SK-N-SH (cell line): ENCODE measurements around the gene TBC1D16.

Experiments used
- EP300 ChIP-seq, 2 experiments: IDR thresholded peaks; 2 replicates each; pipeline versions ENCODE4 v1.4.0 to v1.6.1; 2012; ENCODE audit warnings: borderline replicate concordance in 1 of 2, low read depth in 1 of 2, low read length in 1 of 2
- FOXJ3 ChIP-seq: sonication (generic); formaldehyde crosslinking; IDR thresholded peaks from 2 replicates; pipeline ENCODE4 v1.5.1; 2020; ENCODE audit warnings: mild to moderate bottlenecking, missing genetic modification reagents
- GATA2 ChIP-seq: sonication (generic); formaldehyde crosslinking; IDR thresholded peaks from 2 replicates; pipeline ENCODE4 v1.5.0; 2020; ENCODE audit warnings: mild to moderate bottlenecking, missing genetic modification reagents
- MEF2A ChIP-seq: IDR thresholded peaks from 2 replicates; pipeline ENCODE4 v1.4.0; 2012; ENCODE audit warnings: low read depth, borderline replicate concordance
- RAD21 ChIP-seq: IDR thresholded peaks from 2 replicates; pipeline ENCODE4 v1.6.1; 2012; ENCODE audit warnings: mild to moderate bottlenecking, low read length
- RCOR1 ChIP-seq: fragments of 150-350 bp; IDR thresholded peaks from 2 replicates; pipeline ENCODE4 v1.6.1; 2017; ENCODE audit warnings: antibody characterized with exemption, low read length
- RFX5 ChIP-seq: IDR thresholded peaks from 2 replicates; pipeline ENCODE4 v1.6.1; 2012; ENCODE audit warnings: mild to moderate bottlenecking, improper control_type of control experiment, low read length
- SIN3A ChIP-seq: IDR thresholded peaks from 2 replicates; pipeline ENCODE4 v1.6.1; 2012; ENCODE audit warnings: low read depth, mild to moderate bottlenecking, low read length, moderate library complexity, borderline replicate concordance
- SMC3 ChIP-seq: IDR thresholded peaks from 2 replicates; pipeline ENCODE4 v1.6.1; 2012; ENCODE audit warnings: low read depth, low read length, improper control_type of control experiment
- ZBTB33 ChIP-seq: IDR thresholded peaks from 2 replicates; pipeline ENCODE4 v1.4.0; 2012; ENCODE audit warnings: low read depth, borderline replicate concordance
- TF ChIP-seq, protein P1 (sequence below): fragments of 200-600 bp; sonication (generic); IDR thresholded peaks from 2 replicates; pipeline ENCODE4 v1.6.1; 2017; ENCODE audit warnings: antibody characterized with exemption, mild to moderate bottlenecking, moderate library complexity
- TF ChIP-seq, protein P2 (sequence below): IDR thresholded peaks from 2 replicates; pipeline ENCODE4; 2012
- TF ChIP-seq, protein P3 (sequence below): IDR thresholded peaks from 2 replicates; pipeline ENCODE4 v1.4.0; 2012; ENCODE audit warnings: low read depth, borderline replicate concordance
- TF ChIP-seq, protein P4 (sequence below): IDR thresholded peaks from 2 replicates; pipeline ENCODE4 v1.4.0; 2012; ENCODE audit warnings: low read depth

- TF ChIP-seq, protein P1, sequence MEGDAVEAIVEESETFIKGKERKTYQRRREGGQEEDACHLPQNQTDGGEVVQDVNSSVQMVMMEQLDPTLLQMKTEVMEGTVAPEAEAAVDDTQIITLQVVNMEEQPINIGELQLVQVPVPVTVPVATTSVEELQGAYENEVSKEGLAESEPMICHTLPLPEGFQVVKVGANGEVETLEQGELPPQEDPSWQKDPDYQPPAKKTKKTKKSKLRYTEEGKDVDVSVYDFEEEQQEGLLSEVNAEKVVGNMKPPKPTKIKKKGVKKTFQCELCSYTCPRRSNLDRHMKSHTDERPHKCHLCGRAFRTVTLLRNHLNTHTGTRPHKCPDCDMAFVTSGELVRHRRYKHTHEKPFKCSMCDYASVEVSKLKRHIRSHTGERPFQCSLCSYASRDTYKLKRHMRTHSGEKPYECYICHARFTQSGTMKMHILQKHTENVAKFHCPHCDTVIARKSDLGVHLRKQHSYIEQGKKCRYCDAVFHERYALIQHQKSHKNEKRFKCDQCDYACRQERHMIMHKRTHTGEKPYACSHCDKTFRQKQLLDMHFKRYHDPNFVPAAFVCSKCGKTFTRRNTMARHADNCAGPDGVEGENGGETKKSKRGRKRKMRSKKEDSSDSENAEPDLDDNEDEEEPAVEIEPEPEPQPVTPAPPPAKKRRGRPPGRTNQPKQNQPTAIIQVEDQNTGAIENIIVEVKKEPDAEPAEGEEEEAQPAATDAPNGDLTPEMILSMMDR: no peak
- TF ChIP-seq ZBTB33: no peak
- TF ChIP-seq, protein P2, sequence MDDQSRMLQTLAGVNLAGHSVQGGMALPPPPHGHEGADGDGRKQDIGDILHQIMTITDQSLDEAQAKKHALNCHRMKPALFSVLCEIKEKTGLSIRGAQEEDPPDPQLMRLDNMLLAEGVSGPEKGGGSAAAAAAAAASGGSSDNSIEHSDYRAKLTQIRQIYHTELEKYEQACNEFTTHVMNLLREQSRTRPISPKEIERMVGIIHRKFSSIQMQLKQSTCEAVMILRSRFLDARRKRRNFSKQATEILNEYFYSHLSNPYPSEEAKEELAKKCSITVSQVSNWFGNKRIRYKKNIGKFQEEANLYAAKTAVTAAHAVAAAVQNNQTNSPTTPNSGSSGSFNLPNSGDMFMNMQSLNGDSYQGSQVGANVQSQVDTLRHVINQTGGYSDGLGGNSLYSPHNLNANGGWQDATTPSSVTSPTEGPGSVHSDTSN: no peak
- TF ChIP-seq FOXJ3 (CRISPR knock-in tag): no peak
- TF ChIP-seq SMC3: no peak
- TF ChIP-seq MEF2A: no peak
- TF ChIP-seq, protein P3, sequence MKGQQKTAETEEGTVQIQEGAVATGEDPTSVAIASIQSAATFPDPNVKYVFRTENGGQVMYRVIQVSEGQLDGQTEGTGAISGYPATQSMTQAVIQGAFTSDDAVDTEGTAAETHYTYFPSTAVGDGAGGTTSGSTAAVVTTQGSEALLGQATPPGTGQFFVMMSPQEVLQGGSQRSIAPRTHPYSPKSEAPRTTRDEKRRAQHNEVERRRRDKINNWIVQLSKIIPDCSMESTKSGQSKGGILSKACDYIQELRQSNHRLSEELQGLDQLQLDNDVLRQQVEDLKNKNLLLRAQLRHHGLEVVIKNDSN: no peak
- no peak for TF ChIP-seq EP300 (IDR thresholded peaks at IDR 0.05; ENCODE audit: borderline replicate concordance in 1 of 2, low read depth in 1 of 2, low read length in 1 of 2)
- TF ChIP-seq SIN3A: no peak
- TF ChIP-seq, protein P4, sequence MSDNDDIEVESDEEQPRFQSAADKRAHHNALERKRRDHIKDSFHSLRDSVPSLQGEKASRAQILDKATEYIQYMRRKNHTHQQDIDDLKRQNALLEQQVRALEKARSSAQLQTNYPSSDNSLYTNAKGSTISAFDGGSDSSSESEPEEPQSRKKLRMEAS: no peak
- TF ChIP-seq RFX5: no peak
- no peak for TF ChIP-seq GATA2 (CRISPR knock-in tag)
- TF ChIP-seq RCOR1: no peak
- TF ChIP-seq RAD21: no peak
Observed at GRCh38 chr17:79947351-79948031, 88.2 kb downstream of the TBC1D16 start.
